IPS DF 4.7 (cell line): ENCODE results near the gene PDS5A.
"Not testable (repeated sequence)": the region's sequence is repeated elsewhere in the genome, so short reads cannot be mapped to it uniquely, and the experiment has no call there.

ENCODE experiments used
- DNase-seq: peaks from one replicate; pipeline ENCODE4 v3.0.0-alpha.2; 2013; ENCODE audit warnings: low spot score; ENCODE audit errors: extremely low read depth

PDS5A gene, protein sequence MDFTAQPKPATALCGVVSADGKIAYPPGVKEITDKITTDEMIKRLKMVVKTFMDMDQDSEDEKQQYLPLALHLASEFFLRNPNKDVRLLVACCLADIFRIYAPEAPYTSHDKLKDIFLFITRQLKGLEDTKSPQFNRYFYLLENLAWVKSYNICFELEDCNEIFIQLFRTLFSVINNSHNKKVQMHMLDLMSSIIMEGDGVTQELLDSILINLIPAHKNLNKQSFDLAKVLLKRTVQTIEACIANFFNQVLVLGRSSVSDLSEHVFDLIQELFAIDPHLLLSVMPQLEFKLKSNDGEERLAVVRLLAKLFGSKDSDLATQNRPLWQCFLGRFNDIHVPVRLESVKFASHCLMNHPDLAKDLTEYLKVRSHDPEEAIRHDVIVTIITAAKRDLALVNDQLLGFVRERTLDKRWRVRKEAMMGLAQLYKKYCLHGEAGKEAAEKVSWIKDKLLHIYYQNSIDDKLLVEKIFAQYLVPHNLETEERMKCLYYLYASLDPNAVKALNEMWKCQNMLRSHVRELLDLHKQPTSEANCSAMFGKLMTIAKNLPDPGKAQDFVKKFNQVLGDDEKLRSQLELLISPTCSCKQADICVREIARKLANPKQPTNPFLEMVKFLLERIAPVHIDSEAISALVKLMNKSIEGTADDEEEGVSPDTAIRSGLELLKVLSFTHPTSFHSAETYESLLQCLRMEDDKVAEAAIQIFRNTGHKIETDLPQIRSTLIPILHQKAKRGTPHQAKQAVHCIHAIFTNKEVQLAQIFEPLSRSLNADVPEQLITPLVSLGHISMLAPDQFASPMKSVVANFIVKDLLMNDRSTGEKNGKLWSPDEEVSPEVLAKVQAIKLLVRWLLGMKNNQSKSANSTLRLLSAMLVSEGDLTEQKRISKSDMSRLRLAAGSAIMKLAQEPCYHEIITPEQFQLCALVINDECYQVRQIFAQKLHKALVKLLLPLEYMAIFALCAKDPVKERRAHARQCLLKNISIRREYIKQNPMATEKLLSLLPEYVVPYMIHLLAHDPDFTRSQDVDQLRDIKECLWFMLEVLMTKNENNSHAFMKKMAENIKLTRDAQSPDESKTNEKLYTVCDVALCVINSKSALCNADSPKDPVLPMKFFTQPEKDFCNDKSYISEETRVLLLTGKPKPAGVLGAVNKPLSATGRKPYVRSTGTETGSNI (N-terminal part only)

DNA sequence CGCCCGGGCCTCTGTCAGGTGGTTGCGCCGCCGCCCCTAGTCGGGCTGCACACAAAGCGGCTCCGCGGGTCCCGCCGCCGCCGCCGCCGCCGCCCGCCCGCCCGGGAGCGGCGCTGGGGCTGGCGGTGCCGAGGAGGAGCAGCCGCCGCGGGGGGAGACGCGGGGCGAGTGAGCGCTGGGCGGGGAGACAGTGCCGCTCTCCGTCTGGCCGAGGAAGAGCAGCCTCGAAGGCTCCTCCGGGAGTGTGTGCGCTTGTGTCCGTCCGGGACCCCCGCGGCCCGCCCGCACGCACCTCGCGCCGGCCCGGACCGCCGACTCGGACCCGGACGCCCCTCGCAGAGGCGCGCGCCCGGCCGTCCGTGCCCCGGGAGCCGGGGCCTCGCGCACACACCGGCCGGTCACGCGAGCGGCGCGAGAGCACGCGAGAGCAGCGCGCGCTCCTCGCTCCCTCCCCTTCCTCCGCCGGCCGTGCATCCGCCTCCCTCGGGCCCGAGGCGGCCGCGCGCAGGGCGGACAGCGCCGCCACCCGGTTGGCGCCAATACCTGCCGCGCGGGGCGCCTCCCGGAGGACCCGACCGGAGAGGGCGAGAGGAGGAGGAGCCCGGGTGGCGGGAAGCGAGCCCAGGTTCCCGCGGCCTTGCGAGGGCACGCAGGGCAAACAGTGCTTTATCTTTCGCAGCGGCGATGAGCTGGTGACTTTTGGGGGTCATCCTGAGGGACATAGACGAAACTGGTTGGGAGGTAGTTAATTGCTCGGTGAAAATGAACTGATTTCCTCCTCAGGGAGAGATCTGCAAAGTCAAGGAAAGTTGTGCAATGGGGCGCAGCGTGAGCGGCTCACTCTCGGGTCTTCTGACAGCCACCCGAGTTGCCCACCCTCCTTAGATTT is at the start of gene PDS5A:
Gene PDS5A, minus strand, starts transcription at position 423 of the 889 bp plus-strand sequence. CDS start 1,334 bp downstream, outside the sequence.
- DNase-seq = no peak

DNA sequence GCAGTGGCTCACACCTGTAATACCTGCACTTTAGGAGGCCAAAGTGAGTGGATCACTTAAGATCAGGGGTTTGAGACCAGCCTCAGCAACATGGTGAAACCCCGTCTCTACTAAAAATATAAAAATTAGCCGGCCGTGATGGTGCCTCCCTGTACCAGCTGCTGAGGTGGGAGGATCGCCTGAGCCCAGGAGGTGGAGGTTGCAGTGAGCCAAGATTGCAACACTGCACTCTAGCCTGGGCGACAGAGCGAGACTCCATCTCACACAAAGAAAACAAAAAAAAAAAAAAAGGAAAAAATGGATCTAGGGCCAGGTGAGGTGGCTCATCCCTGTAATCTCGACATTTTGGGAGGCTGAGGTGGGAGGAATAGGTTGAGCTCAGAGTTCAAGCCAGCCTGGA is 46.3 kb upstream of the PDS5A start:
- DNase-seq = not testable (repeated sequence)

DNA sequence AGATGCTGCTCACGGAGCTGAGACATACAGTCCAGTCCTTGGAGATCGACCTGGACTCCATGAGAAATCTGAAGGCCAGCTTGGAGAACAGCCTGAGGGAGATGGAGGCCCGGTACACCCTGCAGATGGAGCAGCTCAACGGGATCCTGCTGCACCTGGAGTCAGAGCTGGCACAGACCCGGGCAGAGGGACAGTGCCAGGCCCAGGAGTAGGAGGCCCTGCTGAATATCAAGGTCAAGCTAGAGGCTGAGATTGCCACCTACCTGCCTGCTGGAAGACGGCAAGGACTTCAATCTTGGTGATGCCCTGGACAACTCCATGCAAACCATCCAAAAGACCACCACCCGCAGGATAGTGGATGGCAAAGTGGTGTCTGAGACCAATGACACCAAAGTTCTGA is 43.4 kb upstream of the PDS5A start:
- not testable (repeated sequence) for DNase-seq

DNA sequence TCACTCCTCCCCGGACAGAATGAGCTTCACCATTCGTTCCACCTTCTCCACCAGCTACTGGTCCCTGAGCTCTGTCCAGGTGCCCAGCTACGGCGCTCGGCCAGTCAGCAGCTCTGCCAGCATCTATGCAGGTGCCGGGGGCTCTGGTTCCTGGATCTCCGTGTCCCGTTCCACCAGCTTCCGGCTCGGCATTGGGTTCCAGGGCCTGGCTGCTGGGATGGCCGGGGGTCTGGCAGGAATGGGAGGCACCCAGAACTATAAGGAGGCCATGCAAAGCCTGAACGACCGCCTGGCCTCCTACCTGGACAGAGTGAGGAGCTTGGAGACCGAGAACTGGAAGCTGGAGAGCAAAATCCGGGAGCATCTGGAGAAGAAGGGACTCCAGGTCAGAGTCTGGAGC is 42.5 kb upstream of the PDS5A start:
- no peak for DNase-seq

- no peak for DNase-seq
Measured at GRCh38 chr4:40016007-40016406, 38.3 kb upstream of the PDS5A start.

- DNase-seq = no peak
Measured at GRCh38 chr4:40003986-40004385, 26.3 kb upstream of the PDS5A start.

- no peak for DNase-seq
Measured at GRCh38 chr4:40000711-40001110, 23.0 kb upstream of the PDS5A start.

DNA sequence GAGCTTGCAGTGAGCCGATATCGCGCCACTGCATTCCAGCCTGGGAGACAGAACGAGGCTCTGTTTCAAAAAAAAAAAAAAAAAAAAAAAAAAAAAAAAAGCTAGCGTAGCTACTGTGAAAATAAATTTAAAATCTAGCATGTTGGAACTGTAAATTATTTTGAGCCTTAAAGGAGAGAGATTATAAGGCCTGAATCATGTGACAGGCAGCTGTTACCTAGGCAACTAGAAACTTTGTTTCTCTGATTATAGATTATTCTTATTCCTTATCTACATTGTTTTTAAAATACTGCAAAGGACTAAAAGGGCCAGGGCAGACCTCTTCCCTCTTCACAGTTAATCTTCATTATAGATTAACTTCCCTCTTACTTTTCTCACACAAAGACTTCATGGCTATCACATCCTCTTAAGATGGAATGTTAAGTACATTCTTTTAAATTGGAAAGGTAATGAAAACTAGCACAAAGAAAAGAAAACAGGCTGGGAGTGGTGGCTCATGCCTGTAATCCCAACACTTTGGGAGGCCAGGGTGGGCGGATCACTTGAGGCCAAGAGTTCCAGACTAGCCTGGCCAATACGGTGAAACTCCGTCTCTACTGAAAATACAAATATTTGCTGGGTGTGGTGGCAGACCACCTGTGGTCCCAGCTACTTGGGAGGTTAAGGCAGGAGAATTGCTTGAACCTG is 21.1 kb upstream of the PDS5A start:
- no peak for DNase-seq

DNA sequence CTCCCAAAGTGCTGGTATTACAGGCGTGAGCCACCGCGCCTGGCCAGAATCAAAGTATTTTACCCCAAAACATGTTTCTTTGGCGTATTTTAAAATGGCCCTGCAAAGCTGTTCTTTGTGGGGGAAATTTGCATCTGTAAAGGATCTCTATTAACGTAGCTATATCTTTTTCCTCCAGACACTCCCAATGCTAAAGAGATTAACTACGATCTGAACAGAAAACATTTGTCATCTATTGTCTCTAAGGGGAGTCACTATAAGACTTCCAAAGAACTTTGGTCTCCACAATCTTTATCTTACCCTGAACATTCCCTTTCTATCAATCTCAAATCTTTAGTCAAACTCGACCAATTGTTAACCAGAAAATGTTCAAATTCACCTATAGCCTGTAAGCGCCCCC is 19.1 kb upstream of the PDS5A start:
- DNase-seq = no peak

DNA sequence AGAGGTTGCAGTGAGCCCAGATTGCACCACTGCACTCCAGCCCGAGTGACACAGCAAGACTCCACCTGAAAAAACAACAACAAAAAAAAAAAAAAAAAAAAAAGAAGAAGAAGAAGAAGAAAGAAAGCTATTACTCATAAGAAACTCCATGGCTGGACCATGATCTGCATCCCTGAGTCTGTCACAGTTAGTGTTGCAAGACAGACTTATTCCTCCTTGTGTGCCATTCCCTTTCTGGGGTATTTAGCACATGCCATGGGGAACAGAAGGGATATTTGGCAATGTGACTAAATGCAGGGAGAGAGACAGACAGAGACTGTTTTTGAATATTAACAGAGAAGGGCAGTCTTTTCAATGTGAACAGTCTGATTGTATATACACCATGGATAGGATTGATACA is 16.7 kb upstream of the PDS5A start:
- no peak for DNase-seq

DNA sequence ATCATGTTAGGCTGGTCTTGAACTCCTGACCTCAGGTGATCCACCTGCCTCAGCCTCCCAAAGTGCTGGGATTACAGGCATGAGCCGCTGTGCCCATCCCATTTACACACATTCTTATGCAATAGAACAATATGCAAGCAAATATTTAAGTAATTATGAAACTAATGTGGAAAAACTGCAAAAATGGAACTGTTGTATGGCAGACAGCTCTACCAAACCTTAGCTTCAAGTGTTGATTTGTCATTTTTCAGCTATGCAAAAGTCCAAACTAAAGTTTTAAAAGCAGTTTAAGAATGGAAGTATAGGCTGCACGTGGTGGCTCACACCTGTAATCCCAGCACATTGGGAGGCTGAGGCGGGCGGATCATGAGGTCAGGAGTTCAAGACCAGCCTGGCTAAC is 11.7 kb upstream of the PDS5A start:
- DNase-seq = not testable (repeated sequence)

GRCh38 chr4:39987485-39987884 is 9.8 kb upstream of the PDS5A start:
- no peak for DNase-seq

GRCh38 chr4:39978904-39979303 is 1.2 kb upstream of the PDS5A start:
- no peak for DNase-seq

DNA sequence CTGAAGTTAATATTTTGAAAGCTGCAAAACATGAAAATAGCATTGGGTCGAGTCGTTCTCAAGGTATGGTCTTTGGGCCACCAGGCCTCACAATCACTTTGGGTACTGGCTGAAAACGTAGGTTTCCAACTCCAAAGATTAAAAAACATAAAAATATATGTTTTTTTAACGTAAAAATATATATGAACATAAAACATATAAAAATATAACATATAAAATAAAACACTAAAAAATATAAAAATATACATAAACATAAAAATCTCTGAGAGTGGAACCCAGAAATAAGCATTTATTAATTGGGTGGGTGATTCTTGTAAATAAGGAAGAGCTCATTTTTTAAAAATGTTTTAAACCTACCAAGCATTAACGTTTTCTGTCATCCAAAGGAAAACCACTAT is 666 bp upstream of the PDS5A start:
- no peak for DNase-seq

- DNase-seq = no peak
Measured at GRCh38 chr4:39976945-39977488, 694 bp downstream of the PDS5A start.

- peak; percentile 60 for DNase-seq
Measured at GRCh38 chr4:39976141-39976944, 1.4 kb downstream of the PDS5A start.

- no peak for DNase-seq
Measured at GRCh38 chr4:39975488-39976089, 2.1 kb downstream of the PDS5A start.

- not testable (repeated sequence) for DNase-seq
Measured at GRCh38 chr4:39973052-39973451, 4.7 kb downstream of the PDS5A start.
